CD14-positive monocyte (primary cell): ENCODE measurements around the gene CNOT6. TPM values are rescaled to one million over a fixed set of nuclear protein-coding genes. Genes with fewer than 3 reads are reported as not detected.
"Not testable (repeated sequence)": the region's sequence is repeated elsewhere in the genome, so short reads cannot be mapped to it uniquely, and the experiment has no call there.

Source experiments
- DNase-seq, 3 donors: peaks; one replicate each; pipeline ENCODE4 v3.0.0-alpha.2; 2011 to 2022
- H2AFZ ChIP-seq: 2 replicates; pipeline ENCODE4 v1.6.0; 2012; ENCODE audit warnings: mild to moderate bottlenecking, low read depth, low read length, inconsistent platforms; ENCODE audit not compliant: insufficient read depth, poor library complexity, severe bottlenecking
- H3K27ac ChIP-seq, 2 donors: 1 replicate in 1 of 2; 2 replicates in 1 of 2; pipeline ENCODE4 v1.5.1; 2012 to 2013; ENCODE audit warnings: low read length in 2 of 2, control low read depth in 1 of 2, inconsistent platforms in 1 of 2, low read depth in 1 of 2, mild to moderate bottlenecking in 1 of 2
- H3K27me3 ChIP-seq, 2 donors: one replicate each; pipeline versions ENCODE4 v1.6.0 to v1.6.1; 2011 to 2013; ENCODE audit warnings: low read length in 2 of 2; ENCODE audit not compliant: control insufficient read depth in 2 of 2, insufficient read depth in 2 of 2
- H3K36me3 ChIP-seq, 2 donors: replicated peaks in 1 of 2; 1 replicate in 1 of 2; 2 replicates in 1 of 2; pipeline versions ENCODE4 v1.5.1 to v1.6.1; 2012 to 2013; ENCODE audit warnings: low read length in 2 of 2, control low read depth in 1 of 2, inconsistent platforms in 1 of 2, mild to moderate bottlenecking in 1 of 2; ENCODE audit not compliant: insufficient read depth in 2 of 2, control insufficient read depth in 1 of 2
- H3K4me1 ChIP-seq, 2 donors: 1 replicate in 1 of 2; 2 replicates in 1 of 2; pipeline versions ENCODE4 v1.5.1 to v1.6.1; 2012 to 2013; ENCODE audit warnings: low read length in 2 of 2, control low read depth in 1 of 2, inconsistent platforms in 1 of 2, mild to moderate bottlenecking in 1 of 2, moderate library complexity in 1 of 2; ENCODE audit not compliant: insufficient read depth in 2 of 2, control insufficient read depth in 1 of 2
- H3K4me2 ChIP-seq: replicated peaks from 2 replicates; pipeline ENCODE3; 2012; ENCODE audit warnings: low read length, moderate library complexity, mild to moderate bottlenecking; ENCODE audit not compliant: poor library complexity, severe bottlenecking; ENCODE audit errors: extremely low read depth
- H3K4me3 ChIP-seq, 3 experiments: fragments of 200-600 bp in 1 of 3; sonication (generic) in 1 of 3; replicated peaks in 1 of 3; 1 replicate in 2 of 3; 2 replicates in 1 of 3; pipeline ENCODE4 v1.5.1; 2011 to 2013; ENCODE audit warnings: low read length in 3 of 3, mild to moderate bottlenecking in 3 of 3, control low read depth in 2 of 3, low read depth in 2 of 3, inconsistent platforms in 1 of 3, moderate library complexity in 1 of 3
- H3K79me2 ChIP-seq: 2 replicates; pipeline ENCODE4 v1.6.0; 2012; ENCODE audit warnings: mild to moderate bottlenecking, control low read depth, inconsistent platforms, low read length, moderate library complexity; ENCODE audit not compliant: insufficient read depth
- H3K9ac ChIP-seq: 2 replicates; pipeline ENCODE4 v1.6.0; 2017; ENCODE audit warnings: low read length, mild to moderate bottlenecking; ENCODE audit not compliant: insufficient read depth, poor library complexity, severe bottlenecking
- H3K9me3 ChIP-seq, 2 donors: replicated peaks in 1 of 2; 1 replicate in 1 of 2; 2 replicates in 1 of 2; pipeline versions ENCODE4 v1.5.1 to v1.6.1; 2012 to 2013; ENCODE audit warnings: low read length in 2 of 2, control low read depth in 1 of 2; ENCODE audit not compliant: control insufficient read depth in 1 of 2, insufficient read depth in 1 of 2
- H4K20me1 ChIP-seq: 2 replicates; pipeline ENCODE4 v1.6.0; 2012; ENCODE audit warnings: mild to moderate bottlenecking, low read length, control low read depth, moderate library complexity; ENCODE audit not compliant: insufficient read depth
- H3K27ac Mint-ChIP-seq, 7 donors: one replicate each; pipeline ENCODE4 v1.8.0; 2020; ENCODE audit warnings: mild to moderate bottlenecking in 7 of 7, mixed read lengths in 7 of 7, moderate library complexity in 6 of 7, inconsistent platforms in 2 of 7
- H3K27me3 Mint-ChIP-seq, 3 donors: one replicate each; pipeline ENCODE4 v1.8.0; 2021 to 2022; ENCODE audit warnings: low read depth in 3 of 3, mild to moderate bottlenecking in 3 of 3, mixed read lengths in 3 of 3, moderate library complexity in 3 of 3, inconsistent platforms in 1 of 3
- H3K36me3 Mint-ChIP-seq, 2 donors: one replicate each; pipeline ENCODE4 v1.8.0; 2020; ENCODE audit warnings: mixed read lengths in 2 of 2, inconsistent platforms in 1 of 2, mild to moderate bottlenecking in 1 of 2
- H3K4me1 Mint-ChIP-seq: one replicate; pipeline ENCODE4 v1.8.0; 2020; ENCODE audit warnings: mild to moderate bottlenecking, mixed read lengths
- H3K4me3 Mint-ChIP-seq, 2 donors: one replicate each; pipeline ENCODE4 v1.8.0; 2020; ENCODE audit warnings: mild to moderate bottlenecking in 2 of 2, mixed read lengths in 2 of 2, moderate library complexity in 1 of 2
- H3K9me3 Mint-ChIP-seq, 7 donors: one replicate each; pipeline ENCODE4 v1.8.0; 2020 to 2022; ENCODE audit warnings: mixed read lengths in 7 of 7, mild to moderate bottlenecking in 6 of 7, moderate library complexity in 6 of 7, inconsistent platforms in 2 of 7
- WGBS: methylation state at CpG from one replicate; pipeline ENCODE4 v1.1.5; 2013; ENCODE audit warnings: missing lambda C conversion rate; ENCODE audit not compliant: insufficient coverage; 5-methylcytosine and 5-hydroxymethylcytosine counted together
- intact Hi-C, 2 donors: fragments of 100-400 bp; cut with micrococcal nuclease; formaldehyde crosslinking; loops; one replicate each; pipeline versions ENCODE4 v1.15.0 to v1.15.1; 2023
- polyA plus RNA-seq, 3 donors: library from polyadenylated mRNA; depleted of rRNA in 1 of 3; unstranded in 2 of 3; stranded (reverse) in 1 of 3; fragments of 300-500 nt in 2 of 3; fragments of >200 nt in 1 of 3; fragmentation: Illumina TruSeq in 2 of 3; gene quantifications; 1 replicate in 2 of 3; 2 replicates in 1 of 3; pipeline ENCODE4 v1.2.3, GENCODE V29; 2012 to 2021
- TF ChIP-seq, protein P1 (sequence below): fragments of 200-600 bp; IDR thresholded peaks from one replicate; pipeline ENCODE4 v1.8.0; 2022; ENCODE audit warnings: antibody characterized with exemption, mild to moderate bottlenecking

CNOT6 gene
- polyA plus RNA-seq, 3 donors: 4.8 to 9.5 (median 7.7) TPM

DNA sequence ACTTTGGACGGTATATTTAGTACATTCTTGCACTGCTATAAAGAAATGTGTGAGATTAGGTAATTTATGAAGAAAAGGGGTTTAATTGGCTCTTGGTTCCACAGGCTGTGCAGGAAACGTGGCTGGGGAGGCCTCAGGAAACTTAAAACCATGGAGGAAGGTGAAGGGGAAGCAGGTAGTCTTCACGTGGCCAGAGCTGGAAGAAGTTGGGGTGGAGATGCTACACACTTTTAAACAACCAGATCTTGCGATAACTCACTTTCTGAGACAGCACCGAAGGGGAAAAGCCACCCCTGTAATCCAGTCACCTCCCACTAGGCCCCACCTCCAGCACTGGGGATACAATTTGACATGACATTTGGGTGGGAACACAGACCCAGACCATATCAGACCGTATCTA lies 13.5 kb downstream of the CNOT6 start:
- Mint-ChIP-seq H3K27ac (peak overlapping the region in 2 of 7 donors; percentile 10 to 48), H3K9me3 (no peaks in the 10 kb centered on the region), H3K4me3 (no peak overlapping the region), H3K36me3 (peaks cover 6 to 17% of the 10 kb centered on the region in 2 donors), H3K27me3 (no peaks in the 10 kb centered on the region), H3K4me1 (peaks cover 16% of the 10 kb centered on the region)
- TF ChIP-seq, protein P1, sequence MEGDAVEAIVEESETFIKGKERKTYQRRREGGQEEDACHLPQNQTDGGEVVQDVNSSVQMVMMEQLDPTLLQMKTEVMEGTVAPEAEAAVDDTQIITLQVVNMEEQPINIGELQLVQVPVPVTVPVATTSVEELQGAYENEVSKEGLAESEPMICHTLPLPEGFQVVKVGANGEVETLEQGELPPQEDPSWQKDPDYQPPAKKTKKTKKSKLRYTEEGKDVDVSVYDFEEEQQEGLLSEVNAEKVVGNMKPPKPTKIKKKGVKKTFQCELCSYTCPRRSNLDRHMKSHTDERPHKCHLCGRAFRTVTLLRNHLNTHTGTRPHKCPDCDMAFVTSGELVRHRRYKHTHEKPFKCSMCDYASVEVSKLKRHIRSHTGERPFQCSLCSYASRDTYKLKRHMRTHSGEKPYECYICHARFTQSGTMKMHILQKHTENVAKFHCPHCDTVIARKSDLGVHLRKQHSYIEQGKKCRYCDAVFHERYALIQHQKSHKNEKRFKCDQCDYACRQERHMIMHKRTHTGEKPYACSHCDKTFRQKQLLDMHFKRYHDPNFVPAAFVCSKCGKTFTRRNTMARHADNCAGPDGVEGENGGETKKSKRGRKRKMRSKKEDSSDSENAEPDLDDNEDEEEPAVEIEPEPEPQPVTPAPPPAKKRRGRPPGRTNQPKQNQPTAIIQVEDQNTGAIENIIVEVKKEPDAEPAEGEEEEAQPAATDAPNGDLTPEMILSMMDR: no peak
- intact Hi-C loops: no loop called here
- H3K79me2 ChIP-seq: peaks cover 97% of the 10 kb centered on the region
- H3K9ac ChIP-seq: no peak overlapping the region
- DNase-seq: no peak
- H3K4me1 ChIP-seq: no peaks in the 10 kb centered on the region
- no peak overlapping the region for H2AFZ ChIP-seq
- whole genome bisulfite sequencing: 14% methylated on average over 3 of the region's 6 CpGs
- peaks cover 64% of the 10 kb centered on the region for H4K20me1 ChIP-seq
- no peak overlapping the region for H3K4me3 ChIP-seq
- no peaks in the 10 kb centered on the region for H3K9me3 ChIP-seq
- no peaks in the 10 kb centered on the region for H3K27me3 ChIP-seq
- peaks cover 0 to 5% of the 10 kb centered on the region in 2 donors for H3K36me3 ChIP-seq
- peak overlapping the region in 1 of 2 donors; percentile 15 for H3K27ac ChIP-seq
- no peak overlapping the region for H3K4me2 ChIP-seq

DNA sequence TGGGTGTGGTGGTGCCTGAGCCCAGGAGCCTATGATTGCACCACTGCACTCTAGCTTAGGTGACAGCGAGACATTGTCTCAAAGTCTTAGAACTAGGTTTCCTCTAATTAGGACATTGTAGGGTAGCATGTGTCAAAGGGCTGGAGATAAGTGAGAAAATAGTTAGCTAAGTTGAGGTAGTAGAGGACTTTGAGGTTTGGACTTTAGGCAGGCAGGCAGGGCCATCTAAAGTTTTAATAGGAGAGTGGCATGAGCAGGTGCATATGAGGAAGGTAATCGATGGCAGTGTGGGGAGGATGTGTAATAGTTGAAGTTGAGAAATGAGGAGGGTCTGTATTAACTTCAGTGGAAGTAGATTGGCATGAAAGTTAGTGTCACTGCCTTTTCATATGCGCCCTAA lies 21.1 kb downstream of the CNOT6 start:
- H3K36me3 ChIP-seq: no peaks in the 10 kb centered on the region
- peaks cover 10 to 17% of the 10 kb centered on the region in 2 donors for H3K4me1 ChIP-seq
- H4K20me1 ChIP-seq: peaks cover 25% of the 10 kb centered on the region
- peaks cover 92% of the 10 kb centered on the region for H3K79me2 ChIP-seq
- H3K9ac ChIP-seq: no peak overlapping the region
- H3K27ac ChIP-seq: no peak overlapping the region
- H3K4me2 ChIP-seq: no peak overlapping the region
- Mint-ChIP-seq H3K4me3 (no peak overlapping the region), H3K27me3 (no peaks in the 10 kb centered on the region), H3K4me1 (peaks cover 29% of the 10 kb centered on the region), H3K9me3 (peaks cover 0 to 4% (median 0%) of the 10 kb centered on the region in 7 donors), H3K36me3 (peaks cover 0 to 12% of the 10 kb centered on the region in 2 donors), H3K27ac (peak overlapping the region in 3 of 7 donors; percentile 2 to 88 (median 44))
- TF ChIP-seq, protein P1: no peak
- 72% methylated on average over 2 of the region's 3 CpGs for WGBS
- no peaks in the 10 kb centered on the region for H3K9me3 ChIP-seq
- no peak overlapping the region for H3K4me3 ChIP-seq
- DNase-seq: no peak
- intact Hi-C loops: no loop called here
- H3K27me3 ChIP-seq: no peaks in the 10 kb centered on the region
- no peak overlapping the region for H2AFZ ChIP-seq

DNA sequence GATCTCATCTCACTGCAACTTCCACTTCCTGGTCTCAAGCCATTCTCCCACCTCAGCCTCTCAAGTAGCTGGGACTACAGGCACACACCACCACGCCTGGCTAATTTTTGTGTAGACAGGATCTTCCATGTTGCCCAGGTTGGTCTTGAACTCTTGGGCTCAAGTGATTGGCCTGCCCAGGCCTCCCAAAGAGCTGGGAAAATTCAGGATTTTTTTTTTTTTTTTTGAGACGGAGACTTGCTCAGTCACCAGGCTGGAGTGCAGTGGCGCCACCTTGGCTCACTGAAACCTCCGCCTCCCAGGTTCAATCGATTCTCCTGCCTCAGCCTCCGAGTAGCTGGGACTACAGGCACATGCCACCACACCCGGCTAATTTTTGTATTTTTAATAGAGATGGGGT lies 21.8 kb downstream of the CNOT6 start:
- peaks cover 32% of the 10 kb centered on the region for H3K4me1 Mint-ChIP-seq
- H3K27me3 ChIP-seq, H3K9ac ChIP-seq, H2AFZ ChIP-seq, DNase-seq, H3K9me3 ChIP-seq, H3K4me2 ChIP-seq, H3K4me3 ChIP-seq, H3K4me3 Mint-ChIP-seq, H3K9me3 Mint-ChIP-seq, H3K27ac ChIP-seq, H3K27me3 Mint-ChIP-seq, intact Hi-C loops, H3K36me3 ChIP-seq: not testable (repeated sequence)
- H3K27ac Mint-ChIP-seq: peak overlapping the region in 4 of 7 donors; percentile 2 to 64 (median 38)
- H3K4me1 ChIP-seq: peaks cover 10 to 17% of the 10 kb centered on the region in 2 donors
- H3K79me2 ChIP-seq: peaks cover 90% of the 10 kb centered on the region
- peaks cover 2 to 15% of the 10 kb centered on the region in 2 donors for H3K36me3 Mint-ChIP-seq
- peaks cover 21% of the 10 kb centered on the region for H4K20me1 ChIP-seq
- 100% methylated on average over 5 of the region's 7 CpGs for WGBS
